ENCODE results near the gene GPANK1. TPM values are rescaled to one million over a fixed set of nuclear protein-coding genes. Genes with fewer than 3 reads are reported as not detected.

Gene GPANK1
- total and polyA plus RNA-seq, 2 donors (not counting 1 experiment from before 2014, with no cell fraction given) = 13.1 to 15.0 TPM

DNA sequence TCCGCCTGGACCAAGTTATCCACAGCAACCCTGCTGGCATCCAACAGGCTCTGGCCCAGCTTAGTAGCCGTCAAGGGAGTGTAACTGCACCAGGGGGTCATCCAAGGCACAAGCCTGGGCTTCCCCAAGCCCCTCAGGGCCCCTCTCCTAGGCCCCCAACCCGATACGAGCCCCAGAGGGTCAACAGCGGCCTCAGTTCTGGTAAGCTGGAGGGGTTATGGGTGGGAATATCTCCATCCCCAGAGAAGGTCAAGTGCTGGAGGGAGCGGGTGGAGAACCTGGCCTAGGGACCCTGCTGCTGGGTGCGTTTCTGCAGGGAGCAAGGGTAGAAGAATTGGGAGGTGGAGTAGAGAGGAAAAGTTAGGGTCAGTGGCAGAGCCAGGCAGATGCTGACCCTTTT lies 31.4 kb downstream of the GPANK1 start:
- TF ChIP-seq, protein P1, sequence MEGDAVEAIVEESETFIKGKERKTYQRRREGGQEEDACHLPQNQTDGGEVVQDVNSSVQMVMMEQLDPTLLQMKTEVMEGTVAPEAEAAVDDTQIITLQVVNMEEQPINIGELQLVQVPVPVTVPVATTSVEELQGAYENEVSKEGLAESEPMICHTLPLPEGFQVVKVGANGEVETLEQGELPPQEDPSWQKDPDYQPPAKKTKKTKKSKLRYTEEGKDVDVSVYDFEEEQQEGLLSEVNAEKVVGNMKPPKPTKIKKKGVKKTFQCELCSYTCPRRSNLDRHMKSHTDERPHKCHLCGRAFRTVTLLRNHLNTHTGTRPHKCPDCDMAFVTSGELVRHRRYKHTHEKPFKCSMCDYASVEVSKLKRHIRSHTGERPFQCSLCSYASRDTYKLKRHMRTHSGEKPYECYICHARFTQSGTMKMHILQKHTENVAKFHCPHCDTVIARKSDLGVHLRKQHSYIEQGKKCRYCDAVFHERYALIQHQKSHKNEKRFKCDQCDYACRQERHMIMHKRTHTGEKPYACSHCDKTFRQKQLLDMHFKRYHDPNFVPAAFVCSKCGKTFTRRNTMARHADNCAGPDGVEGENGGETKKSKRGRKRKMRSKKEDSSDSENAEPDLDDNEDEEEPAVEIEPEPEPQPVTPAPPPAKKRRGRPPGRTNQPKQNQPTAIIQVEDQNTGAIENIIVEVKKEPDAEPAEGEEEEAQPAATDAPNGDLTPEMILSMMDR (conservative IDR thresholded peaks at IDR 0.05 in 1 of 2, IDR thresholded peaks at IDR 0.05 in 1 of 2; ENCODE audit: low read depth in 1 of 2, low read length in 2 of 2) = no peak
- TF ChIP-seq EZH2 (IDR thresholded peaks at IDR 0.05; ENCODE audit: low read length, missing control alignments) = no peak
- DNase-seq (ENCODE audit: low read depth in 2 of 2) = no peak
- H3K36me3 ChIP-seq (ENCODE audit: control insufficient read depth, insufficient read depth, low read length) = peaks cover 59% of the 10 kb centered on the region
- H3K27me3 ChIP-seq (ENCODE audit: control insufficient read depth, insufficient read depth, low read length) = no peaks in the 10 kb centered on the region
- H3K4me3 ChIP-seq (replicated peaks in 1 of 4; ENCODE audit: control extremely low read depth in 1 of 4, insufficient read depth in 1 of 4, low read depth in 3 of 4, low read length in 4 of 4) = no peak overlapping the region
- H3K9ac ChIP-seq (ENCODE audit: insufficient read depth, low read length) = no peak overlapping the region
- no peaks in the 10 kb centered on the region for H3K9me3 ChIP-seq (ENCODE audit: control insufficient read depth, insufficient read depth, low read depth, low read length)
- H3K4me2 ChIP-seq (ENCODE audit: extremely low read depth, insufficient read depth, low read length) = no peak overlapping the region
- H2AFZ ChIP-seq (ENCODE audit: low read length) = no peak overlapping the region
- no peak overlapping the region for H3K27ac ChIP-seq (ENCODE audit: insufficient read depth, low read length)
- H3K79me2 ChIP-seq (ENCODE audit: control insufficient read depth, insufficient read depth, low read length) = peaks cover 11% of the 10 kb centered on the region
- H3K4me1 ChIP-seq (ENCODE audit: control insufficient read depth, extremely low read depth, insufficient read depth, low read length) = peaks cover 2% of the 10 kb centered on the region
- no peaks in the 10 kb centered on the region for H4K20me1 ChIP-seq (ENCODE audit: control insufficient read depth, extremely low read depth, insufficient read depth, low read length)

- H3K9me3 ChIP-seq (ENCODE audit: control insufficient read depth, insufficient read depth, low read depth, low read length) = no peaks in the 10 kb centered on the region
- no peak overlapping the region for H3K4me2 ChIP-seq (ENCODE audit: extremely low read depth, insufficient read depth, low read length)
- H3K27ac ChIP-seq (ENCODE audit: insufficient read depth, low read length) = no peak overlapping the region
- H3K9ac ChIP-seq (ENCODE audit: insufficient read depth, low read length) = no peak overlapping the region
- no peak overlapping the region for H3K4me3 ChIP-seq (replicated peaks in 1 of 4; ENCODE audit: control extremely low read depth in 1 of 4, insufficient read depth in 1 of 4, low read depth in 3 of 4, low read length in 4 of 4)
- no peaks in the 10 kb centered on the region for H3K27me3 ChIP-seq (ENCODE audit: control insufficient read depth, insufficient read depth, low read length)
- TF ChIP-seq, protein P1 (conservative IDR thresholded peaks at IDR 0.05 in 1 of 2, IDR thresholded peaks at IDR 0.05 in 1 of 2; ENCODE audit: low read depth in 1 of 2, low read length in 2 of 2) = no peak
- no peak for TF ChIP-seq EZH2 (IDR thresholded peaks at IDR 0.05; ENCODE audit: low read length, missing control alignments)
- peaks cover 2% of the 10 kb centered on the region for H3K4me1 ChIP-seq (ENCODE audit: control insufficient read depth, extremely low read depth, insufficient read depth, low read length)
- no peak overlapping the region for H2AFZ ChIP-seq (ENCODE audit: low read length)
- H4K20me1 ChIP-seq (ENCODE audit: control insufficient read depth, extremely low read depth, insufficient read depth, low read length) = no peaks in the 10 kb centered on the region
- peaks cover 67% of the 10 kb centered on the region for H3K36me3 ChIP-seq (ENCODE audit: control insufficient read depth, insufficient read depth, low read length)
- no peak for DNase-seq (ENCODE audit: low read depth in 2 of 2)
- peaks cover 18% of the 10 kb centered on the region for H3K79me2 ChIP-seq (ENCODE audit: control insufficient read depth, insufficient read depth, low read length)
These were observed 32.4 kb downstream of the GPANK1 start for GRCh38 chr6:31632279-31632946.

GRCh38 chr6:31631681-31632278 lies 33.0 kb downstream of the GPANK1 start:
- Histone ChIP-seq H3K27me3 (ENCODE audit: control insufficient read depth, insufficient read depth, low read length) (no peaks in the 10 kb centered on the region), H3K9me3 (ENCODE audit: control insufficient read depth, insufficient read depth, low read depth, low read length) (no peaks in the 10 kb centered on the region), H4K20me1 (ENCODE audit: control insufficient read depth, extremely low read depth, insufficient read depth, low read length) (no peaks in the 10 kb centered on the region), H2AFZ (ENCODE audit: low read length) (no peak overlapping the region), H3K9ac (ENCODE audit: insufficient read depth, low read length) (no peak overlapping the region), H3K27ac (ENCODE audit: insufficient read depth, low read length) (no peak overlapping the region), H3K4me2 (ENCODE audit: extremely low read depth, insufficient read depth, low read length) (no peak overlapping the region), H3K36me3 (ENCODE audit: control insufficient read depth, insufficient read depth, low read length) (peaks cover 67% of the 10 kb centered on the region), H3K79me2 (ENCODE audit: control insufficient read depth, insufficient read depth, low read length) (peaks cover 19% of the 10 kb centered on the region), H3K4me3 (replicated peaks in 1 of 4; ENCODE audit: control extremely low read depth in 1 of 4, insufficient read depth in 1 of 4, low read depth in 3 of 4, low read length in 4 of 4) (no peak overlapping the region), H3K4me1 (ENCODE audit: control insufficient read depth, extremely low read depth, insufficient read depth, low read length) (peaks cover 2% of the 10 kb centered on the region)
- TF ChIP-seq EZH2 (IDR thresholded peaks at IDR 0.05; ENCODE audit: low read length, missing control alignments) = no peak
- TF ChIP-seq, protein P1 (conservative IDR thresholded peaks at IDR 0.05 in 1 of 2, IDR thresholded peaks at IDR 0.05 in 1 of 2; ENCODE audit: low read depth in 1 of 2, low read length in 2 of 2) = no peak
- no peak for DNase-seq (ENCODE audit: low read depth in 2 of 2)
